Measurements from ENCODE around the gene DYNC1LI1. TPM values are rescaled to one million over a fixed set of nuclear protein-coding genes. Genes with fewer than 3 reads are reported as not detected.
A peak's percentile ranks its signal among the peaks of the same experiment; 100 is the strongest.

DYNC1LI1 gene
- total and polyA plus RNA-seq, 9 of the 15 experiments (the other 6 are each of a cell fraction or from before 2014, with no cell fraction given), result 21.0 to 85.4 (median 61.3) TPM

DNA sequence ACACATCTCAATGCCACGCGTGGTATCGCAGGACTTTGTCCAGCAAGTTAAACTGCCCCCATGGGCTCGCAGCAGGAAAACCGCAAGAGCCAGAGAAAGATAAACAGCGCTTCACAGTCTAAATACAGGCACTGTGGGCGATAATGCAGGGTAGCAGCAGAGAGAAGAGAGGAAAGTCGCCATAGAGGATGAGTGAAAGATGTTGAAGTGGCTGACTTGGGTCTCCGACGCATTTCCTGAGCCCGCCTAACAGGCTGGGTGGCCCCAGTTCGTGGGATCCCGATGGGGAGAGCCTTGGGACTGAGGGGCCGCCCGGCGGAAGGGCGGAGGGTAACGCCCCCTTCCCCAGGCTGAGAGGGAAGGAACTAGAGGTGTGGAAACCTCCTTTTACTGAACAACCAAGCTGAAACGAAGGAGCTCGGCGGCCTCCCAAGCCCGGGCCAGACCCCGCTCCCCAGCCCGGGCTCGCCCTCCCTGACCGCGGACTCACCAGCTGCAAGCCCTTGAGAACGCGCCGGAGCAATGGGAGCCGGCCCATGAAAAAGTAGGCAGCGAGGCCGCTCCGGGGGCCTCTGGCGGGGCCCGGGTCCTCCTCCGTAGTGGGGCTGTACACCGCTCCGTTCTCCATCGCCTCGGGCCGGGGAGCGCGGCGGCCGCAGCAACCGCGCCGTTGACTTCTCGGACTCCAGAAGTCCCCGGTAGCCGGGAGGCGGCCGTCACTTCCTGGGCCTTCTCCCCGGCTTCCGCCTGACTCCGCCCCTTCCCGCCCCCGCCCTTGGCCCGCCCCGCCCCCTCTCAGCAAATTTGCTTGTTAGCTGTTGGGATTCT lies 68.3 kb downstream of the DYNC1LI1 start, which contains the start of gene CMTM6 (continued):
- TF ChIP-seq TAF15 (IDR thresholded peaks at IDR 0.05; ENCODE audit: low read depth, low read length), result no peak
- no peak for TF ChIP-seq C11orf30 (IDR thresholded peaks at IDR 0.05; ENCODE audit: low read depth)
- TF ChIP-seq, protein P1, sequence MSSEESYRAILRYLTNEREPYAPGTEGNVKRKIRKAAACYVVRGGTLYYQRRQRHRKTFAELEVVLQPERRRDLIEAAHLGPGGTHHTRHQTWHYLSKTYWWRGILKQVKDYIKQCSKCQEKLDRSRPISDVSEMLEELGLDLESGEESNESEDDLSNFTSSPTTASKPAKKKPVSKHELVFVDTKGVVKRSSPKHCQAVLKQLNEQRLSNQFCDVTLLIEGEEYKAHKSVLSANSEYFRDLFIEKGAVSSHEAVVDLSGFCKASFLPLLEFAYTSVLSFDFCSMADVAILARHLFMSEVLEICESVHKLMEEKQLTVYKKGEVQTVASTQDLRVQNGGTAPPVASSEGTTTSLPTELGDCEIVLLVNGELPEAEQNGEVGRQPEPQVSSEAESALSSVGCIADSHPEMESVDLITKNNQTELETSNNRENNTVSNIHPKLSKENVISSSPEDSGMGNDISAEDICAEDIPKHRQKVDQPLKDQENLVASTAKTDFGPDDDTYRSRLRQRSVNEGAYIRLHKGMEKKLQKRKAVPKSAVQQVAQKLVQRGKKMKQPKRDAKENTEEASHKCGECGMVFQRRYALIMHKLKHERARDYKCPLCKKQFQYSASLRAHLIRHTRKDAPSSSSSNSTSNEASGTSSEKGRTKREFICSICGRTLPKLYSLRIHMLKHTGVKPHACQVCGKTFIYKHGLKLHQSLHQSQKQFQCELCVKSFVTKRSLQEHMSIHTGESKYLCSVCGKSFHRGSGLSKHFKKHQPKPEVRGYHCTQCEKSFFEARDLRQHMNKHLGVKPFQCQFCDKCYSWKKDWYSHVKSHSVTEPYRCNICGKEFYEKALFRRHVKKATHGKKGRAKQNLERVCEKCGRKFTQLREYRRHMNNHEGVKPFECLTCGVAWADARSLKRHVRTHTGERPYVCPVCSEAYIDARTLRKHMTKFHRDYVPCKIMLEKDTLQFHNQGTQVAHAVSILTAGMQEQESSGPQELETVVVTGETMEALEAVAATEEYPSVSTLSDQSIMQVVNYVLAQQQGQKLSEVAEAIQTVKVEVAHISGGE (CRISPR knock-in tag; IDR thresholded peaks at IDR 0.05), result peak in 1 of 3 experiments; percentile 71; a peak in 2 of 6 replicates
- TF ChIP-seq, protein P2, sequence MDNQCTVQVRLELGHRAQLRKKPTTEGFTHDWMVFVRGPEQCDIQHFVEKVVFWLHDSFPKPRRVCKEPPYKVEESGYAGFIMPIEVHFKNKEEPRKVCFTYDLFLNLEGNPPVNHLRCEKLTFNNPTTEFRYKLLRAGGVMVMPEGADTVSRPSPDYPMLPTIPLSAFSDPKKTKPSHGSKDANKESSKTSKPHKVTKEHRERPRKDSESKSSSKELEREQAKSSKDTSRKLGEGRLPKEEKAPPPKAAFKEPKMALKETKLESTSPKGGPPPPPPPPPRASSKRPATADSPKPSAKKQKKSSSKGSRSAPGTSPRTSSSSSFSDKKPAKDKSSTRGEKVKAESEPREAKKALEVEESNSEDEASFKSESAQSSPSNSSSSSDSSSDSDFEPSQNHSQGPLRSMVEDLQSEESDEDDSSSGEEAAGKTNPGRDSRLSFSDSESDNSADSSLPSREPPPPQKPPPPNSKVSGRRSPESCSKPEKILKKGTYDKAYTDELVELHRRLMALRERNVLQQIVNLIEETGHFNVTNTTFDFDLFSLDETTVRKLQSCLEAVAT (IDR thresholded peaks at IDR 0.05), result peak in 1 of 2 experiments; percentile 97; a peak in 2 of 4 replicates
- TF ChIP-seq, protein P3, sequence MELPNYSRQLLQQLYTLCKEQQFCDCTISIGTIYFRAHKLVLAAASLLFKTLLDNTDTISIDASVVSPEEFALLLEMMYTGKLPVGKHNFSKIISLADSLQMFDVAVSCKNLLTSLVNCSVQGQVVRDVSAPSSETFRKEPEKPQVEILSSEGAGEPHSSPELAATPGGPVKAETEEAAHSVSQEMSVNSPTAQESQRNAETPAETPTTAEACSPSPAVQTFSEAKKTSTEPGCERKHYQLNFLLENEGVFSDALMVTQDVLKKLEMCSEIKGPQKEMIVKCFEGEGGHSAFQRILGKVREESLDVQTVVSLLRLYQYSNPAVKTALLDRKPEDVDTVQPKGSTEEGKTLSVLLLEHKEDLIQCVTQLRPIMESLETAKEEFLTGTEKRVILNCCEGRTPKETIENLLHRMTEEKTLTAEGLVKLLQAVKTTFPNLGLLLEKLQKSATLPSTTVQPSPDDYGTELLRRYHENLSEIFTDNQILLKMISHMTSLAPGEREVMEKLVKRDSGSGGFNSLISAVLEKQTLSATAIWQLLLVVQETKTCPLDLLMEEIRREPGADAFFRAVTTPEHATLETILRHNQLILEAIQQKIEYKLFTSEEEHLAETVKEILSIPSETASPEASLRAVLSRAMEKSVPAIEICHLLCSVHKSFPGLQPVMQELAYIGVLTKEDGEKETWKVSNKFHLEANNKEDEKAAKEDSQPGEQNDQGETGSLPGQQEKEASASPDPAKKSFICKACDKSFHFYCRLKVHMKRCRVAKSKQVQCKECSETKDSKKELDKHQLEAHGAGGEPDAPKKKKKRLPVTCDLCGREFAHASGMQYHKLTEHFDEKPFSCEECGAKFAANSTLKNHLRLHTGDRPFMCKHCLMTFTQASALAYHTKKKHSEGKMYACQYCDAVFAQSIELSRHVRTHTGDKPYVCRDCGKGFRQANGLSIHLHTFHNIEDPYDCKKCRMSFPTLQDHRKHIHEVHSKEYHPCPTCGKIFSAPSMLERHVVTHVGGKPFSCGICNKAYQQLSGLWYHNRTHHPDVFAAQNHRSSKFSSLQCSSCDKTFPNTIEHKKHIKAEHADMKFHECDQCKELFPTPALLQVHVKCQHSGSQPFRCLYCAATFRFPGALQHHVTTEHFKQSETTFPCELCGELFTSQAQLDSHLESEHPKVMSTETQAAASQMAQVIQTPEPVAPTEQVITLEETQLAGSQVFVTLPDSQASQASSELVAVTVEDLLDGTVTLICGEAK (IDR thresholded peaks at IDR 0.05), result peak; percentile 59; the same call in 1 of the 2 replicates
- TF ChIP-seq, protein P3 (CRISPR knock-in tag; IDR thresholded peaks at IDR 0.05), result no peak
- TF ChIP-seq ZNF766 (CRISPR knock-in tag; conservative IDR thresholded peaks at IDR 0.05), result no peak
- TF ChIP-seq SAFB2 (IDR thresholded peaks at IDR 0.05; ENCODE audit: borderline replicate concordance, low read depth, low read length, severe bottlenecking), result no peak
- no peak for TF ChIP-seq SMAD2 (IDR thresholded peaks at IDR 0.05; ENCODE audit: low read depth, low read length)
- TF ChIP-seq ZNF263 (CRISPR knock-in tag; IDR thresholded peaks at IDR 0.05; ENCODE audit: borderline replicate concordance), result 0 out of 2 replicates have a peak, but pooled peaks have one; percentile 28
- TF ChIP-seq HNRNPH1 (optimal IDR thresholded peaks at IDR 0.05; ENCODE audit: low read depth, low read length), result no peak
- TF ChIP-seq HDAC2 (IDR thresholded peaks at IDR 0.05), result peak; percentile 84

All from K562 (cell line).